Natural killer cell treated with Interleukin-12 subunit alpha and Interleukin-12 subunit beta and Interleukin-15 and Interleukin-18, amount 100 ng/mL, for 72 hours (primary cell): ENCODE results near the gene JPH3. TPM values are rescaled to one million over a fixed set of nuclear protein-coding genes. Genes with fewer than 3 reads are reported as not detected.
"Not testable (repeated sequence)": the region's sequence is repeated elsewhere in the genome, so short reads cannot be mapped to it uniquely, and the experiment has no call there.

Experiments
- ATAC-seq, 2 donors: fragments of 150-1000 bp; cut with Tn5 transposase in 1 of 2; sonication (Bioruptor Pico), chemical (Tn5 transposase) in 1 of 2; 2 replicates each; pipeline ENCODE4 v1.10.0; 2021
- DNase-seq: peaks from one replicate; pipeline ENCODE4 v3.0.0; 2022; ENCODE audit warnings: low spot score
- H3K27ac Mint-ChIP-seq, 2 donors: 1 replicate in 1 of 2; 2 replicates in 1 of 2; pipeline ENCODE4 v1.8.0; 2022; ENCODE audit warnings: mixed read lengths in 2 of 2, mild to moderate bottlenecking in 1 of 2, moderate library complexity in 1 of 2
- H3K27me3 Mint-ChIP-seq, 2 donors: 1 replicate in 1 of 2; 2 replicates in 1 of 2; pipeline ENCODE4 v1.8.0; 2022; ENCODE audit warnings: mixed read lengths in 2 of 2
- H3K36me3 Mint-ChIP-seq: one replicate; pipeline ENCODE4 v1.8.0; 2022; ENCODE audit warnings: mixed read lengths
- H3K4me1 Mint-ChIP-seq, 2 donors: 1 replicate in 1 of 2; 2 replicates in 1 of 2; pipeline ENCODE4 v1.8.0; 2022; ENCODE audit warnings: low read depth in 2 of 2, mixed read lengths in 2 of 2, mild to moderate bottlenecking in 1 of 2
- H3K4me3 Mint-ChIP-seq: one replicate; pipeline ENCODE4 v1.8.0; 2022; ENCODE audit warnings: mixed read lengths
- H3K9me3 Mint-ChIP-seq: 2 replicates; pipeline ENCODE4 v1.8.0; 2022; ENCODE audit warnings: mixed read lengths
- total RNA-seq, 2 donors: library from RNA; stranded (reverse); gene quantifications; one replicate each; pipeline ENCODE4 v1.2.3, GENCODE V29; 2022

Gene JPH3
- total RNA-seq, 2 donors from 2014 or later, result not detected

DNA sequence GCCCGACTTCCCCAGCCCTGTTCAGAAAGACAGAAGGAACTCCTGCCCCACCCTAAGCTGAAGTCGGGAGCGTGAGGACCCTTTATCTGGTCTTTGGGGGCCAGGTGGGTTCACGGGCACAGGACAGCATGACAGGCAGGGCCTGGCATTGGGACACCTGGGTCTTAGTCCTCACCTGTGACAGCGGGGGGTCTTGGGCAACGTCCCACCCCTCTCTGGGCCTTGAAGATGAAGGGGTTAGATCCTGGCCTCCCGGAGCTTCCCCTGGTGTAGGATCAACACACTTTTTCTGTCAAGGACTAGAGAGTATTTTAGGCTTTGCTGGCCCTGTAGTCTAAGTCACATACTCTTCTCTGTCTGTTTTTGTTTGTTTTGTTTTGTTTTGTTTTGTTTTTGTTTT is 65.1 kb downstream of the JPH3 start:
- DNase-seq (no peak), ATAC-seq (no peak)
- Mint-ChIP-seq H3K27me3 (peaks cover 0 to 6% of the 10 kb centered on the region in 2 donors), H3K27ac (no peak overlapping the region), H3K4me1 (no peaks in the 10 kb centered on the region), H3K4me3 (no peak overlapping the region), H3K9me3 (no peaks in the 10 kb centered on the region), H3K36me3 (no peaks in the 10 kb centered on the region)

DNA sequence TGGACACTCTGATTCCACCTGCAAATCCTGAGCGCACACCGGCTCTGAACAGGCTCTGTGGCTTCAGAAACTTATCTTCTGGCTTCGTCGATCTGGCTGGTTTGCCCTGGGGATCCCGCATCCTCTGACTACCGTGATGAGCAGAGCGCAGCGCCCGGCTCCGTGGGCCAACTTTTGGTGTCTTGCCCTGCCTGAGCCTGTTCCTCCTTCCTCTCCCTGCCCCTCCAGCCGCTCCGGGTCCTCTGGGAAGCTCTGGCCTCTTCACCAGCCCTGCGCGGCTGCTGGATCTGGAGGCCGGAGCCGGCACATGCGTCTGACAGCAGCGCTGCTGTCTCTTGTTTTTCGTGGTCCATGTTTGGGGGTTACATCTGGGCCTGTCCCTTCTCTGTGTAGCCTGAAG is 65.6 kb downstream of the JPH3 start:
- DNase-seq, result no peak
- H3K27me3 Mint-ChIP-seq, result peaks cover 0 to 6% of the 10 kb centered on the region in 2 donors
- H3K4me1 Mint-ChIP-seq, result no peaks in the 10 kb centered on the region
- ATAC-seq, result no peak
- H3K36me3 Mint-ChIP-seq, result no peaks in the 10 kb centered on the region
- no peak overlapping the region for H3K4me3 Mint-ChIP-seq
- H3K9me3 Mint-ChIP-seq, result no peaks in the 10 kb centered on the region
- H3K27ac Mint-ChIP-seq, result no peak overlapping the region

DNA sequence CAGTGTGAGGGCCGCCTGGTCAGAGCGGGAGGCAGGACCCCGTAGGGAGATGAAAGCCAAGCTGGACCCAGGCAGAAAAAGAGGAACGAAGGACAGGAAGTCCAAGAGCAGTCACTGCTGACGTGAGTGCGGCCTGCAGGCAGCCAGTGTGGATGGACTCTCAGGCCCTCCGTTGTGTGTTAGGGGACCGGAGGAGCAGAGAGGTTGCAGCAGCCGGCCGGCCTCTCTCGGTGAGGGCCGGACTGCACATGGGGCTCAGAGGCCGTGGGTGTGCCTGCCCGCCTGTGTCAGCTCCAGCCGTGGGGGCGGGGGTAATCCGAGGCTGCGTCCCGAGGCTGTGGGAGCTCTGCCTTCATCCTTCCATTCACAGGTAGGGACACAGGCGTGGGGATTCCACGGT is 67.4 kb downstream of the JPH3 start:
- Mint-ChIP-seq H3K27me3 (peaks cover 0 to 3% of the 10 kb centered on the region in 2 donors), H3K4me3 (no peak overlapping the region), H3K27ac (no peak overlapping the region), H3K4me1 (no peaks in the 10 kb centered on the region), H3K9me3 (no peaks in the 10 kb centered on the region), H3K36me3 (no peaks in the 10 kb centered on the region)
- ATAC-seq (no peak), DNase-seq (no peak)

DNA sequence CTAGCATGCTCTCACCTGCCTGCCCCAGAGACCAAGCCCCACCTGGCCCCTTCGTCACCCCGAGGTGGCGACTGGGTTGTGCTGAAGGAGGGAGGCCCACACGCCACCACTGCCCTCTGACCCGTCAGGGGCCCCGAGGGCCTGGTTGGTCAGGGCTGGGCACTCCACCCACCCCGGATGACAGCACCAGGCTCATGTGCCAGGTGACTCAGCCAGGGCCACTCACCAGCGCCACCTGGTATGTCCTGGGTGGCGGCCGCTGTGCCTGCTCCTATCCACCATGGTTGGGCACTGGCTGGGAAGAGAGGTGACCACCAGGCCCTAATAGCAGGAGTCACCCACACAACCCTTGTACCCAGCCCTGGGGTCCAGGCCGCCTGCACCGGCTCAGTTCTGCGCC is 68.9 kb downstream of the JPH3 start:
- no peak for DNase-seq
- Mint-ChIP-seq H3K4me1 (no peaks in the 10 kb centered on the region), H3K4me3 (no peak overlapping the region), H3K27me3 (peaks cover 0 to 3% of the 10 kb centered on the region in 2 donors), H3K9me3 (no peaks in the 10 kb centered on the region), H3K27ac (no peak overlapping the region), H3K36me3 (no peaks in the 10 kb centered on the region)
- peak in 1 of 2 donors; percentile 6 for ATAC-seq

DNA sequence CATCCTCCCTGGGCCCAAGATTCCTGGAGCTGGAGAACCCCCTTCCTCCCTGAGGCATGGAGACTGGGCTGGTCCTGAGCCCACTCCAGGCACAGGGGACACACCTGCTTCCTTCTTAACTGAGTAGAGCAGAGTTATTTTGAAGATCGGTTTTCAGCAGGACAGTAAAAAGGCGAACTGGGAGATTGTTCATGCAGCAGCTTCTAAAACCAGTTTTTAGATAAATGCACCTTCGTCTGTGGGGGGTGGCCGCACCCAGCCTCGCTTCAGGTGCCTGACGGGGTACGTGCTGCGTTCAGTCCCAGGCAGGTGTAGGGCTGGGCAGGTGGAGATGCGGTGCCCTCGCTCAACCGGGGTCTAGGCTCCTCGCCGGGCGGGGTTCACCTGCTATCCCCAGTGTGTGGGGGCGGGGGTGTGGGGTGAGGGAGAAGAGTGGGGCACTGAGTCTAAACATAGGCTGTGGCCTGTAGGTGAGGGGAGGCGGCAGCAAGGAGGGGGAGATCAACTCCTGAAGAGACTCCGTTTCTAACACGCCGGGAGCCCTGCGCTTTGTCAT is 69.5 kb downstream of the JPH3 start:
- Mint-ChIP-seq H3K4me3 (no peak overlapping the region), H3K27me3 (peaks cover 0 to 3% of the 10 kb centered on the region in 2 donors), H3K4me1 (no peaks in the 10 kb centered on the region), H3K36me3 (no peaks in the 10 kb centered on the region), H3K9me3 (no peaks in the 10 kb centered on the region), H3K27ac (no peak overlapping the region)
- no peak for ATAC-seq
- DNase-seq, result no peak

DNA sequence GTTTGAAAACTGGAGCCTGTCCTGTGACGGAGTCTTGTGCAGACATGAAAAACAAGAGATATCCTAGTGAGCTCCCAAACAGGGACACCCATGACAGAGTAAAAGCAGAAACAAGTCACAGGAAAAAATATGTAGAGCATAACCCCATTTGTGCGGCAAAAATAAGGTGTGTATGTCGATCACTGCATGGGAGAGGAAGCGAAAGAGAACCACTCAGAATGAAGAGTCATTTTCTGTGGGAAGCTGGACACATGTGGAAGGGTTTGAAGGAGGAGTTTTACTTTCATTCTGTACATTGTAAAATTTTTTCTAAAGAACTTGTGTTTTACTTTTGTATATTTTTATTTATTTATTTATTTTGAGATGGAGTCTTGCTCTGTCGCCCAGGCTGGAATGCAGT is 72.1 kb downstream of the JPH3 start:
- no peaks in the 10 kb centered on the region for H3K4me1 Mint-ChIP-seq
- H3K36me3 Mint-ChIP-seq, result no peaks in the 10 kb centered on the region
- H3K27me3 Mint-ChIP-seq, result no peaks in the 10 kb centered on the region
- no peak overlapping the region for H3K27ac Mint-ChIP-seq
- DNase-seq (no peak), ATAC-seq (no peak)
- H3K9me3 Mint-ChIP-seq, result no peaks in the 10 kb centered on the region
- no peak overlapping the region for H3K4me3 Mint-ChIP-seq

DNA sequence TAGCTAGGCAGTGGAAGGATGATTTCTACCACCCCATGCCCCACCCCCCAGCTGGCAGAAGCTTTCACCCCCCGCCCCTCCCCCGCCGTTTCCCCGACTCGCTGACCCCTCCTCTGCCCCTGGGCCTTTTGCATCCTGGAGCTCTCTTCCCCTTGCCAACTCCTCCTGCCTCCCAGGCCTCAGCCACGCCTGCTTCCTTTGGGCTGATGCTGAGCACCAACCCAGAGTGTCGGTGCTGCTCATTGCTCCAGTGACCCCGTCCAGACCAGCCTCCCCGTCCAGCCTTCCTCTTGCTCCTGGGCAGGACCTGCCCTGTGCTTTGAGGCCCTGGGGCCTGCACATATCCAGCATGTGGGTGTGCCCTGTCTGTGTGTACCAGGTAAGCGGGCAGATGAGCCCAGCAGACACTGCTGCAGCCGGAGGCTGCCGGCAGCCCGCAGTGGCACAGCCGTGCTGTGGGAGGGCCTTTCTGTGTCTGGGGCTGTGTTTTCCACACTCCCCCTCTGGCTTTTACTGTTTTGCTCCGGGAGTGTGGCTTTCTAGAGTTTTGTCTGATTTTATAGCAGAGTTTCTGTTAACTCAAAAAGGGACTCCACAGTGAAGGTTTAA is 72.9 kb downstream of the JPH3 start:
- H3K27ac Mint-ChIP-seq, result no peak overlapping the region
- H3K4me1 Mint-ChIP-seq, result no peaks in the 10 kb centered on the region
- H3K27me3 Mint-ChIP-seq, result no peaks in the 10 kb centered on the region
- ATAC-seq (no peak), DNase-seq (no peak)
- H3K36me3 Mint-ChIP-seq, result no peaks in the 10 kb centered on the region
- no peak overlapping the region for H3K4me3 Mint-ChIP-seq
- H3K9me3 Mint-ChIP-seq, result no peaks in the 10 kb centered on the region

DNA sequence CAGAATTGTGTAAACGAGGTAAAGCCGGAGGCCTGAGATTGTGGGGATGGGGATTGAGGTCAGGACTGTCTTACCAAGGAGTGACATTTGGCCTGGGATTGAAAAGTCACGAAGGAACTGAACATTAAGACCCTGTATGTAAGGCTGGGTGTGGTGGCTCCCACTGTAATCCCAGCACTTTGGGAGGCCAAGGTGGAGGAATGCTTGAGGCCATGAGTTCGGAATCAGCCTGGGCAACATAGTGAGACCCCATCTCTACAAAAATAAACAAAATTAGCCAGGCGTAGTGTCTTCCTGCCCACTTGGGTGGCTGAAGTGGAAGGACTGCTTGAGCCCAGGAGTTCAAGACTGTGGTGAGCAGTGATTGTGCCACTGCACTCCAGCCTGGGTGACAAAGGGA is 75.5 kb downstream of the JPH3 start:
- H3K36me3 Mint-ChIP-seq, result no peaks in the 10 kb centered on the region
- DNase-seq (no peak), ATAC-seq (no peak)
- H3K9me3 Mint-ChIP-seq, result no peaks in the 10 kb centered on the region
- H3K4me3 Mint-ChIP-seq, result no peak overlapping the region
- no peak overlapping the region for H3K27ac Mint-ChIP-seq
- no peaks in the 10 kb centered on the region for H3K27me3 Mint-ChIP-seq
- H3K4me1 Mint-ChIP-seq, result peaks cover 12 to 13% of the 10 kb centered on the region in 2 donors

DNA sequence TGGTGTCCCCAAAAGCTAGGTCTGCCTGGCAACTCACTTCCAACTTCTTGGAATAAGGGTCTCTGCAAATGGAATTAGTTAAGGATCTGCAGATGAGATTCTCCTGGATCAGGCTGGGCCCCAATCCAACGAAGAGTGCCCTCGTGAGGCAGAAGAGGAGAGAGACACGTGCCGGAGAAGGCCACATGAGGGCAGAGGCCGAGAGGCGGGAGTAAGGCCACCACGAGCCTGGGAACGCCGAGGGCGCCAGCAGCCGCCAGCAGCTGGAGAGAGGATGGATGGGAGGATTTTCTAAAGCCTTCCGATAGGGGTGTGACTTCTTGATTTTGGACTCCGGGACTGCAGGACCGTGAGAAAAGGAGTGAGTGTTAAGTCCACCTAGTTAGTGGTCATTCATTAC is 76.3 kb downstream of the JPH3 start:
- Mint-ChIP-seq H3K27ac (no peak overlapping the region), H3K27me3 (no peaks in the 10 kb centered on the region), H3K4me3 (no peak overlapping the region), H3K4me1 (peaks cover 12 to 13% of the 10 kb centered on the region in 2 donors), H3K9me3 (no peaks in the 10 kb centered on the region), H3K36me3 (no peaks in the 10 kb centered on the region)
- DNase-seq (no peak), ATAC-seq (no peak)

DNA sequence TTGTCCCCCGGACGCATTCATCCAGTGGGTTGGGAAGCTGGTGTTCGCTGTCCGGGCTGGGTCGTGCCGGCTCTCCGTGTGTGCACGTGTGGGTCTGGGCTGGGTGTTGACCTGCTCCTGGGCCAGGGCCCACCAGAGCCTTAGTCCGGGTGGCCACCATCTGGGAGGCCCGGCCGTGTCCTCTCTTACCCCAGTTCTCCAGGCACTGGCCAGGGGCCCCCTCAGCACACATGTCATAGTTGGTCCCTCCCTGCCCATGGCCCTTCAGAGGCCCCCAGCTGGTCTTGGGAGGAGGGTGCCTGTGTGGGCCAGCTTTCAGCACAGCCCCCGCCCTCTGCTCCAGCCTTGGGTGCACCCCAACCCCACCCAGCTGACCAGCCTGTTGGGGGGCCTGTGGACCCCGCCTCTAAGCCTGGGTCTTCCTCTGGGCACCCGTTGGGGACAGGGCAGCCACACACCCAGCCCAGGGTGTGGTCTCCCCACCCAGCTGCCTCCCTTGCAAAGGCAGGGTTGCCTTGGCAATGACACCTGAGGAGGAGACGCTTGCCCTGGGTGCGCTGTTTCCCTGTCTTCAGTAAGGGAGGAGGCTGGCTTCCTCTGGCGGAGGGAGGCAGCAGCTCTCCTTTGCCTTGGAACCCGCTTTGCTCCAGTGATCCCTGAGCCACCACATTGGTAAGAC is 77.4 kb downstream of the JPH3 start:
- ATAC-seq (peak; percentile 8 to 40), DNase-seq (no peak)
- Mint-ChIP-seq H3K36me3 (no peaks in the 10 kb centered on the region), H3K9me3 (no peaks in the 10 kb centered on the region), H3K4me1 (peaks cover 12 to 13% of the 10 kb centered on the region in 2 donors), H3K27me3 (no peaks in the 10 kb centered on the region), H3K27ac (no peak overlapping the region), H3K4me3 (no peak overlapping the region)

DNA sequence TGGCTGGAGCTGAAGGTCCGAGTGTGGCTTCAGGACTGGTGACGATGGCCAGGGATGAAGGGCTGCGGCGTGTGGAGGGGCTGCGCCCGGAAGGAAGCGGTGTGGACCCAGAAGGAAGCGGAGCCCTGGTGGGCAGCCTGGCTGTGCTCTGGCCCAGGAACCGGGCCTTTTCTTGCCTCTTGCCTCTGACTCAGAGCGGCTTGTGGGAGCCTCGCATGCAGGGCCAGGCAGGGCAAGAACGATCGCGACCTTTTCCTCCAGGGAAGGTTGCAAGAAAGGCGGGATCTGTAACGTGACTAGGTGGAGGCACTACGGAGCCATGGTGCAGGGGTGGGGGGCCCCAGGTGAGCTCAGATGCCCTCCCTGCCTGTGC is 78.0 kb downstream of the JPH3 start:
- Mint-ChIP-seq H3K4me1 (peaks cover 12 to 13% of the 10 kb centered on the region in 2 donors), H3K27me3 (no peaks in the 10 kb centered on the region), H3K4me3 (no peak overlapping the region), H3K27ac (peak overlapping the region; percentile 25 to 81), H3K36me3 (no peaks in the 10 kb centered on the region), H3K9me3 (no peaks in the 10 kb centered on the region)
- ATAC-seq, result no peak
- no peak for DNase-seq

DNA sequence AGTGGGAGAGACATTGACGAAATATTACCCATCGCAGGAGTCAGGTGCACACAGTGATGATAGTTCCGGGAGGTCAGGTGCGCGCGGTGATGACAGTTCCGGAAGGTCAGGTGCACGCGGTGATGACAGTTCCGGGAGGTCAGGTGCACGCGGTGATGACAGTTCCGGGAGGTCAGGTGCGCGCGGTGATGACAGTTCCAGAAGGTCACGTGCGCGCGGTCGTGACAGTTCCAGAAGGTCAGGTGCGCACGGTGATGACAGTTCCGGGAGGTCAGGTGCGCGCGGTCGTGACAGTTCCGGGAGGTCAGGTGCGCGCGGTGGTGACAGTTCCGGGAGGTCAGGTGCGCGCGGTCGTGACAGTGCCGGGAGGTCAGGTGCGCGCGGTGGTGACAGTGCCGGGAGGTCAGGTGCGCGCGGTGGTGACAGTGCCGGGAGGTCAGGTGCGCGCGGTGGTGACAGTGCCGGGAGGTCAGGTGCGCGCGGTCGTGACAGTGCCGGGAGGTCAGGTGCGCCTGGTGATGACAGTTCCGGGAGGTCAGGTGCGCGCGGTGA is 78.8 kb downstream of the JPH3 start:
- peak overlapping the region; percentile 25 to 81 for H3K27ac Mint-ChIP-seq
- not testable (repeated sequence) for H3K27me3 Mint-ChIP-seq, H3K9me3 Mint-ChIP-seq, DNase-seq, H3K36me3 Mint-ChIP-seq, ATAC-seq
- H3K4me1 Mint-ChIP-seq, result peaks cover 12 to 13% of the 10 kb centered on the region in 2 donors
- peak overlapping the region; percentile 28 for H3K4me3 Mint-ChIP-seq

DNA sequence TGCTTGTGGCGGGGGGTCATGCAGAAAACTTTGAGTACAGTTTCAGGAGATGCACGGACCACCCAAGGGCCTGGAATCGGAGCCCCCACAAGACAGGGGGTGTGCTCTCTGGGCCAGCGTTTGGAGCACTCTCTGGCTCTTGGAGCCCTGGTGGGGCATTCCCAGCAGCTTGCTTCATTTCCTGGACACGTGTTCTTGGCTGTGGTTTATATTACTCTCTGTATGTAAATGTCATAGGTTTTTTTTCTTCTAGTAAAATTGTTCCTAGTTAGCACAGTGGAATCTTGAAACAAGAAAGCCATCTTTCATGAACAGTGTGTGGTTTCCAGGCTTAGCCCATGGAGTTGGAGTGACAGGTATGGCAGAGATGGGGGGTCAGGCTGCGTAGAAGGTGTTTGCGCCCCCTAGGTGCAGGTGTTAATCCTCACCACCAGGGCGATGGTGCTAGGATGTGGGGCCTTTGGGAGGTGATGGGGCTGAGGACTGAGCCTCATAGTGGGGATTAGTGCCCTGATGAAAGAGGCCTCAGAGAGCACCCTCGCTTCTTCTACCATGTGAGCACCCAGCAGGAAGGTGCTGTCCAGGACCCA is 79.8 kb downstream of the JPH3 start:
- H3K4me3 Mint-ChIP-seq, result peak overlapping the region; percentile 4
- H3K4me1 Mint-ChIP-seq, result peaks cover 12 to 13% of the 10 kb centered on the region in 2 donors
- no peaks in the 10 kb centered on the region for H3K36me3 Mint-ChIP-seq
- H3K27me3 Mint-ChIP-seq, result no peaks in the 10 kb centered on the region
- H3K27ac Mint-ChIP-seq, result no peak overlapping the region
- no peaks in the 10 kb centered on the region for H3K9me3 Mint-ChIP-seq
- ATAC-seq, result peak; percentile 47 to 80
- DNase-seq, result no peak

DNA sequence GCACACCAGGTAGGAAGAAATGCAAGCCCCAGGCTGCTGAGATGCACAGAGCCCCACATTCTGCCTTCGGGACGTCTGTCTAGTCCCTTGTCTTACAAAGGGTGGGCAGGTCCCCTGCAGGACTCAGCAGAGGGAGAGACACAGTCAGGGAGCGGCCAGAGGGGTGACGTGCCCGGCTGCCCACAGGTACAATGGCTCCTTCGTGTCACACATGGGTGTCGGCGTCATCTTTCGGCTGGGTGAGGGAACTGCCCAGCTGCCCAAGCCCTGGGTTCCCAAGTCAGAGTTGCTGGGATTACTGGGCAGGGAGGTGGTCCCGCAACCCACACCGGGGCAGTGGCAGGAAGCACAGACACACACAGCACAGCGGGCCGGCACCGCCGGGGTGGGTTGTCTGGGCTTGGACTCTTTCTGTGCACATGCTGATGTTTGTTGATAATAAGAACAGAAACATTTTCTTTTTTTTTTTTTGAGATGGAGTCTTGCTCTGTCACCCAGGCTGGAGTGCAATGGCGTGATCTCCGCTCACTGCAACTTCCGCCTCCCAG is 80.6 kb downstream of the JPH3 start:
- H3K36me3 Mint-ChIP-seq, result no peaks in the 10 kb centered on the region
- peaks cover 12 to 13% of the 10 kb centered on the region in 2 donors for H3K4me1 Mint-ChIP-seq
- no peak overlapping the region for H3K27ac Mint-ChIP-seq
- DNase-seq, result no peak
- no peaks in the 10 kb centered on the region for H3K27me3 Mint-ChIP-seq
- no peaks in the 10 kb centered on the region for H3K9me3 Mint-ChIP-seq
- no peak for ATAC-seq
- no peak overlapping the region for H3K4me3 Mint-ChIP-seq
